ENCODE data around the gene TSPAN18.

The TSPAN18 gene

DNA sequence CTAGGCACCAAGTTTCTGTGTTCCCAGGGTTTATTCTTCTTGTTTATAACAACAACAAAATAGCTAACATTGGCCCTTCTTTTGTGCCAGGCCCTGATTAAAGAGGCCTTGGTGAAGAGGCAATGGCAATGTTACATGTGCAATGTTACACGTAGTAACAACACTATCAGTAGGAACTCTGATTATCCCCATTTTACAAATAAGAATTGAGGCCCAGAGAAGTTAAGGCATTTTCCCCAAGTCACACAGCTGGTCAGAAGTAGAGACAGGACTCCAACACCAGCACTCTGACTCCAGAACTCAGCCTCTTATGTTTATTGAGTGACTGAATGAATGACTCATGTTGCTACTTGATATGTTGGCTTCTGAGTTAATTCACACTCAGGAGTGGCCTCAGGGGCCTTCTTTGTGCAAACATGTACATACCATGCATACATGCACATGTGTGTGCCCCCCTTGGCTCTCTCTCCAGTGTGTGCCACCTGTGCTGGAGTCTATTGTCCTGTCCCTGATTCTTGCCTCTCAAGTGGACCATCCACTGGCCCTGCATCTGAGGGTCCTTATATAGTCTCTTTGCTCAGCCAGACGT lies 125.5 kb downstream of the TSPAN18 start:
- Histone ChIP-seq H3K36me3 (ENCODE audit: control insufficient read depth, insufficient read depth, low read length) (peaks cover 7% of the 10 kb centered on the region), H3K27ac (ENCODE audit: insufficient read depth, low read length, poor library complexity, severe bottlenecking) (no peak overlapping the region), H3K27me3 (replicated peaks; ENCODE audit: control insufficient read depth, insufficient read depth, low read length, poor library complexity, severe bottlenecking) (no peaks in the 10 kb centered on the region), H3K4me3 (ENCODE audit: insufficient read depth, low read depth, low read length, poor library complexity, severe bottlenecking) (no peak overlapping the region), H3K9me3 (ENCODE audit: control insufficient read depth, low read length) (peaks cover under 1% of the 10 kb centered on the region), H3K4me1 (ENCODE audit: control insufficient read depth, insufficient read depth, low read length, poor library complexity, severe bottlenecking) (peaks cover 3% of the 10 kb centered on the region)
- DNase-seq = no peak

DNA sequence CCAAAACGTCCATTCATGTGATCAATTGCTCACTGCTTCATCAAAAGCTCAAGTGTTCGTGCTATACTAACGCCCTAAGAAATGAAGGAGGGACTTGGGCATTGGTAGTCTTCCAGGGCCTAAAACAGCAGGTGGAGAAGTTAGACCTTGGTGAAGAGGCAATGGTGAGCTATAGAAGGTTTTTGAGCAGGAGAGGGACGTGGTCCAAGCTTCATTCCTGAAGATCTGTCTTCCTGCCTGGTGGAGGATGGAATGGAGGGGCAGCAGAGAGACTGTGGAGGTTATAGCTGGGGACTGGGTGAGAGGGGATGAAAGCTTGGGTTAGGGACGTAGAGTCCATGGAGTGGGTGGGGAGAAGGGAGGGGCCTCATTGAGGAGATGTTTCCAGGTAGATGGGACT lies 126.2 kb downstream of the TSPAN18 start:
- Histone ChIP-seq H3K4me3 (ENCODE audit: insufficient read depth, low read depth, low read length, poor library complexity, severe bottlenecking) (no peak overlapping the region), H3K4me1 (ENCODE audit: control insufficient read depth, insufficient read depth, low read length, poor library complexity, severe bottlenecking) (peaks cover 3% of the 10 kb centered on the region), H3K36me3 (ENCODE audit: control insufficient read depth, insufficient read depth, low read length) (peaks cover 7% of the 10 kb centered on the region), H3K27me3 (replicated peaks; ENCODE audit: control insufficient read depth, insufficient read depth, low read length, poor library complexity, severe bottlenecking) (no peaks in the 10 kb centered on the region), H3K9me3 (ENCODE audit: control insufficient read depth, low read length) (no peaks in the 10 kb centered on the region), H3K27ac (ENCODE audit: insufficient read depth, low read length, poor library complexity, severe bottlenecking) (no peak overlapping the region)
- DNase-seq = no peak

GRCh38 chr11:44853666-44854065 lies 126.9 kb downstream of the TSPAN18 start:
- Histone ChIP-seq H3K27me3 (replicated peaks; ENCODE audit: control insufficient read depth, insufficient read depth, low read length, poor library complexity, severe bottlenecking) (no peaks in the 10 kb centered on the region), H3K4me1 (ENCODE audit: control insufficient read depth, insufficient read depth, low read length, poor library complexity, severe bottlenecking) (peaks cover 3% of the 10 kb centered on the region)

GRCh38 chr11:44854086-44854485 lies 127.3 kb downstream of the TSPAN18 start:
- peaks cover 3% of the 10 kb centered on the region for H3K36me3 ChIP-seq (ENCODE audit: control insufficient read depth, insufficient read depth, low read length)
- no peak for DNase-seq
- H3K27me3 ChIP-seq (replicated peaks; ENCODE audit: control insufficient read depth, insufficient read depth, low read length, poor library complexity, severe bottlenecking) = no peaks in the 10 kb centered on the region
- H3K4me1 ChIP-seq (ENCODE audit: control insufficient read depth, insufficient read depth, low read length, poor library complexity, severe bottlenecking) = peaks cover 3% of the 10 kb centered on the region
- no peak overlapping the region for H3K27ac ChIP-seq (ENCODE audit: insufficient read depth, low read length, poor library complexity, severe bottlenecking)
- no peaks in the 10 kb centered on the region for H3K9me3 ChIP-seq (ENCODE audit: control insufficient read depth, low read length)
- H3K4me3 ChIP-seq (ENCODE audit: insufficient read depth, low read depth, low read length, poor library complexity, severe bottlenecking) = no peak overlapping the region

More at GRCh38 chr11:44853666-44854065, 126.9 kb downstream of the TSPAN18 start:
- DNase-seq = no peak
- Histone ChIP-seq H3K4me3 (ENCODE audit: insufficient read depth, low read depth, low read length, poor library complexity, severe bottlenecking) (no peak overlapping the region), H3K27ac (ENCODE audit: insufficient read depth, low read length, poor library complexity, severe bottlenecking) (no peak overlapping the region), H3K9me3 (ENCODE audit: control insufficient read depth, low read length) (no peaks in the 10 kb centered on the region), H3K36me3 (ENCODE audit: control insufficient read depth, insufficient read depth, low read length) (peaks cover 7% of the 10 kb centered on the region)

- Histone ChIP-seq H3K9me3 (ENCODE audit: control insufficient read depth, low read length) (no peaks in the 10 kb centered on the region), H3K4me3 (ENCODE audit: insufficient read depth, low read depth, low read length, poor library complexity, severe bottlenecking) (no peak overlapping the region), H3K27me3 (replicated peaks; ENCODE audit: control insufficient read depth, insufficient read depth, low read length, poor library complexity, severe bottlenecking) (no peaks in the 10 kb centered on the region), H3K27ac (ENCODE audit: insufficient read depth, low read length, poor library complexity, severe bottlenecking) (no peak overlapping the region), H3K36me3 (ENCODE audit: control insufficient read depth, insufficient read depth, low read length) (peaks cover 4% of the 10 kb centered on the region), H3K4me1 (ENCODE audit: control insufficient read depth, insufficient read depth, low read length, poor library complexity, severe bottlenecking) (peaks cover 3% of the 10 kb centered on the region)
- no peak for DNase-seq
These were observed 128.2 kb downstream of the TSPAN18 start for GRCh38 chr11:44854741-44855492.

DNA sequence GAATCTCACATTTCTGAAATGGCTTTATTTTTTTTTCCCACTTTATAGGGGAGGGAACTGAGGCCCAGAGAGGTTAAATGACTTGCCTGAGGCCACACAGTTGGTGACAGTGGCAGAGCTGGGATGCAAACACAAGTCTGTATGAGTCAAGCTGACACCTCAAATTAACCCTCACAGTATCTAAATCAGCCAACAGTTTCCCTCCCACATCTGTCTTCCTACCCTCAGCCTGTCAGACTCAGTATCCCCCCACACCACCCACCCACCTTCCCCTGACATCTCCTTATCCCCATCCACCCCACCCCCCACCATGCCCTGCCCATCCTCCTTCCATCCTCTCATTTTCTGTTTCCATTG lies 128.7 kb downstream of the TSPAN18 start:
- DNase-seq = no peak
- Histone ChIP-seq H3K4me3 (ENCODE audit: insufficient read depth, low read depth, low read length, poor library complexity, severe bottlenecking) (no peak overlapping the region), H3K27me3 (replicated peaks; ENCODE audit: control insufficient read depth, insufficient read depth, low read length, poor library complexity, severe bottlenecking) (no peaks in the 10 kb centered on the region), H3K4me1 (ENCODE audit: control insufficient read depth, insufficient read depth, low read length, poor library complexity, severe bottlenecking) (peaks cover 8% of the 10 kb centered on the region), H3K9me3 (ENCODE audit: control insufficient read depth, low read length) (no peaks in the 10 kb centered on the region), H3K27ac (ENCODE audit: insufficient read depth, low read length, poor library complexity, severe bottlenecking) (no peak overlapping the region), H3K36me3 (ENCODE audit: control insufficient read depth, insufficient read depth, low read length) (peaks cover 8% of the 10 kb centered on the region)

DNA sequence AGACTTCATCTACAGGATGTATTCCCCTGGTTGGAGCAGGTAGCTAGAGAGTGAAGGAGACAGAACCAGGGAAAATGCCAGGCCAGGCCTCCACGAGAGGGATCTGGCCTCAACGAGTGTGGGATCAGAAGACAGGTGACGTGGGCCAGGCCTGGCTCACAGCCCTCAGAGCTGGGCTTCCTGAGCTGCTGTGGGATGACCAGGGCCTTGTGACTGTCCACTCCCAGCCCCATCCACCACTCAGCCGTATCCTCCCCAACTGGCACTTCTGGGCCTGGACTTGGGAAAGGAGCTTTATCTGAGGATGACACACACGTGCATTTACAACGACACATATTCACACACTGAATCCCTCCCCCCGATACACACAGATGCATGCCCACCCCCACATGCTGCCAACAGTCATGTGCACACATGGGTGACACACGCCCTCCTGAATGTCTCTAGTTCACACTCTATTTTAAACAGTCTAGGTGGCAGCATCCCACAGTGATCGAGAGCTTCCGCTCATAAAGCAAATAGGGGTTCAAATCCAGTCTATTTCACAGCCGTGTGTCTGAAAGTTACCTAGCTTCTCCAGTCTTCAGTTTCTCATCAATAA lies 130.8 kb downstream of the TSPAN18 start:
- Histone ChIP-seq H3K27me3 (replicated peaks; ENCODE audit: control insufficient read depth, insufficient read depth, low read length, poor library complexity, severe bottlenecking) (no peaks in the 10 kb centered on the region), H3K27ac (ENCODE audit: insufficient read depth, low read length, poor library complexity, severe bottlenecking) (no peak overlapping the region), H3K36me3 (ENCODE audit: control insufficient read depth, insufficient read depth, low read length) (peaks cover 4% of the 10 kb centered on the region), H3K4me1 (ENCODE audit: control insufficient read depth, insufficient read depth, low read length, poor library complexity, severe bottlenecking) (peaks cover 26% of the 10 kb centered on the region), H3K9me3 (ENCODE audit: control insufficient read depth, low read length) (no peaks in the 10 kb centered on the region), H3K4me3 (ENCODE audit: insufficient read depth, low read depth, low read length, poor library complexity, severe bottlenecking) (no peak overlapping the region)
- no peak for DNase-seq

GRCh38 chr11:44858796-44859527 lies 132.2 kb downstream of the TSPAN18 start:
- Histone ChIP-seq H3K4me1 (ENCODE audit: control insufficient read depth, insufficient read depth, low read length, poor library complexity, severe bottlenecking) (peaks cover 27% of the 10 kb centered on the region), H3K4me3 (ENCODE audit: insufficient read depth, low read depth, low read length, poor library complexity, severe bottlenecking) (no peak overlapping the region), H3K36me3 (ENCODE audit: control insufficient read depth, insufficient read depth, low read length) (peaks cover 4% of the 10 kb centered on the region), H3K9me3 (ENCODE audit: control insufficient read depth, low read length) (no peaks in the 10 kb centered on the region), H3K27ac (ENCODE audit: insufficient read depth, low read length, poor library complexity, severe bottlenecking) (no peak overlapping the region), H3K27me3 (replicated peaks; ENCODE audit: control insufficient read depth, insufficient read depth, low read length, poor library complexity, severe bottlenecking) (no peaks in the 10 kb centered on the region)
- no peak for DNase-seq

DNA sequence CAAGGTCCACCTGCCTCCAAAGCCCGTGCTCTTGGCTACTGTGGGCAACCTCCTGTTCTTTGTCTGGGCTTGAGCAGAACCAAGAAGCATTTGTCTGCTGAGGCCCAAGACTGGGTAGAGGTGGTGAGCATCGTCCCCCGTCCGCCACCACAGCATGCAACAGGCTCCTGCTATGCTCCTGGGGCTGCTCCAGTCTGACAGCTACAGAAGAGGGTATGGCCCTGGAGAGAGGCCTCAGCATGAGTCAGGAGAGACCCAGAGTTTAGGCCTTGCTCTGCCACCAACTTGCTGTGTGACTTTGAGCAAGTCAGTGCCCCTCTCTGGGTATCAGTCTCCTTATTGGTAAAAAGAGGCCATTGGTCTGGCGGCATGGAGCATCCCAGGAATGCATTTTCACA lies 132.8 kb downstream of the TSPAN18 start:
- no peaks in the 10 kb centered on the region for H3K9me3 ChIP-seq (ENCODE audit: control insufficient read depth, low read length)
- peaks cover 4% of the 10 kb centered on the region for H3K36me3 ChIP-seq (ENCODE audit: control insufficient read depth, insufficient read depth, low read length)
- no peaks in the 10 kb centered on the region for H3K27me3 ChIP-seq (replicated peaks; ENCODE audit: control insufficient read depth, insufficient read depth, low read length, poor library complexity, severe bottlenecking)
- H3K4me1 ChIP-seq (ENCODE audit: control insufficient read depth, insufficient read depth, low read length, poor library complexity, severe bottlenecking) = peaks cover 27% of the 10 kb centered on the region
- no peak overlapping the region for H3K4me3 ChIP-seq (ENCODE audit: insufficient read depth, low read depth, low read length, poor library complexity, severe bottlenecking)
- DNase-seq = no peak
- no peak overlapping the region for H3K27ac ChIP-seq (ENCODE audit: insufficient read depth, low read length, poor library complexity, severe bottlenecking)

DNA sequence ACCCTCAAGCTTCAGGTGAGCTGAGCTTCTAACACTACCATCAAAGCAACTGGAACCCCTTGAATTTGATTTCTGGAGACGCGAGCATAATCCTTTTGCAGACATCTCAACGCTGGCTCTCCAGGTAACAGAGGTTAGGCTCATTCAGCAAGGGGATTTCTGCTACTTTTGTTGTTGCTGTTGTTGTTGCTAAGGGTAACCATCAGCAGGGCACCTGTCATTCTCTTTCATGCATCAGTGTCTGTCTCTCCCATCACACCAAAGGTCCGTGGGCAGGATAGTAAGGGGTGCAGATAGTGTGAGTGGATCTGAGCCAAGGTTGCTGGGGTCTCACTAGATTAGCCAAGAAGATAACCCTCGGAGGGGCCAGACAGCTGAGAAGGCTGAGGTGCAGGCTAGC lies 133.6 kb downstream of the TSPAN18 start:
- Histone ChIP-seq H3K27ac (ENCODE audit: insufficient read depth, low read length, poor library complexity, severe bottlenecking) (no peak overlapping the region), H3K4me1 (ENCODE audit: control insufficient read depth, insufficient read depth, low read length, poor library complexity, severe bottlenecking) (peaks cover 27% of the 10 kb centered on the region), H3K4me3 (ENCODE audit: insufficient read depth, low read depth, low read length, poor library complexity, severe bottlenecking) (no peak overlapping the region), H3K36me3 (ENCODE audit: control insufficient read depth, insufficient read depth, low read length) (peaks cover 6% of the 10 kb centered on the region), H3K27me3 (replicated peaks; ENCODE audit: control insufficient read depth, insufficient read depth, low read length, poor library complexity, severe bottlenecking) (no peaks in the 10 kb centered on the region), H3K9me3 (ENCODE audit: control insufficient read depth, low read length) (no peaks in the 10 kb centered on the region)
- no peak for DNase-seq

Measured in effector memory CD4-positive, alpha-beta T cell (primary cell).